ENCODE data around the gene DLX4.
A peak's percentile ranks its signal among the peaks of the same experiment; 100 is the strongest.

Gene DLX4

DNA sequence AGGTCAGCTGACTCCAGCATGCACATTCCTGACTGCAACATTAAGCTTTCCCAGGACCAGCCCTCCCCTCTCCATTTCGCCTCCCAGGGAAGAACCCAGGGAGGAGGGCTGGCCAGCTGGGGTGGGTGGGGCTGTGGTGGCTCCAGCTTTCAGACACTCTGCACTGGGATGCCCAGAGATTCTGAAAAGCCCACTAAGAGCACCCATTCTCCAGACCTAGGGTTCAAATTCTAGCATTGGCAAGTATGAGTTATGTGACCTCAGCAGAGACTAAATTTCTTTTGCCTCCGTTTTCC is 18.2 kb downstream of the DLX4 start:
- DNase-seq (ENCODE audit: low spot score): peak; percentile 41

DNA sequence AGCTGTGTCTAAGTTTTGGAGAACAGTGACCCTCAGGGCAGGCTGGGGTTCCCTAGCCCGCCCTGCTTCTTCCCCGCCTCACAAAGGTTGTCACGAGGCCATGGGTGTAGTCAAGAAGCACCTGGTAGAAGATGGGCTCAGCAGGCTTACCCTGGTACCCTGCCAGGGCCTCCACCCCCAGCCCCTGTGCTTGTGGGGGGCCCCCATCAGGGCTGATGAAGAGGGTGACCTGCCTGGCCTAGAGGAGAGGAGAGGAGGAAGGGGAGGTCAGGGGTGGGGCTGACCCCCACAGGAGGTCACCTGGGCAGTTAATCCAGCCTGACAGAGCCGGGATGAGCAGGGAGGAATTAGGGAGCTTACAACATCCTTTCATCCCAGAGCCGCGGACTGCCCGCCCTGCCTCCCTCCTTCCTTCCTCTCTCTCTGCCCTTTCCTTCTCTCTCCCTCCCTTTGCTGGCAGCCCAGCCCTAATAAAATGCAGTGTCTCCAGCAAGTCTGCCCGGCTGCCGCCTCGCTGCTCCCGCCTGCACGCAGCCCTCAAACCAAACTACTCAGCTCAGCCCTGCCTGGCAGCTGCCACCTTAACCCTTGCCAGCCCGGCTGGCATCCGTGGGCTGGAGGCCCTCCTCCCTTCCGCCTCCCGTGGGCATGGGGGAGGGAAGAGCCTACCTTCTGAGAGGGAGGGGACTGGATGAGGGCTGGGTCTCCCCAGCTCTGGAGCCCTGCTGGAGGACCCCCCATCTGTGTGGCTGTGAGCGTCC is 18.9 kb downstream of the DLX4 start:
- peak; percentile 89 for DNase-seq (ENCODE audit: low spot score)

DNA sequence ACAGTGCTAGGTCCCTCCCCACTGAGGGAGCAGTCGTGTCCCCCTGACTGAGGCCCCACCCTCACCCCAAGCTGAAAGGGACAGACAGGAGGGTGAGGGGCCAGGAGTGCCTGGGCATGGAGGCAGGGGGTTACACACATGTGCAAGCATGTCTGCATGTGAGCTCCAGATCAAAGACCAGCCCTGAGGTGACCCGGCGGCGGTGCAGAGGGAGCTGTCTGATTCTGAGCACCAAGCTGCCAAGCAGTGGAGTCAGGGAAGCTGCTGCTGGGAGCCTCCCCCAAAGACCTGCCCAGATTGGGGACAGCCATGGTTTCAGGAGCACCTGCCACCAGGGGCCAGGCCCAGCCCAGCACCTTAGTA is 20.5 kb downstream of the DLX4 start:
- DNase-seq (ENCODE audit: low spot score): peak; percentile 28

DNA sequence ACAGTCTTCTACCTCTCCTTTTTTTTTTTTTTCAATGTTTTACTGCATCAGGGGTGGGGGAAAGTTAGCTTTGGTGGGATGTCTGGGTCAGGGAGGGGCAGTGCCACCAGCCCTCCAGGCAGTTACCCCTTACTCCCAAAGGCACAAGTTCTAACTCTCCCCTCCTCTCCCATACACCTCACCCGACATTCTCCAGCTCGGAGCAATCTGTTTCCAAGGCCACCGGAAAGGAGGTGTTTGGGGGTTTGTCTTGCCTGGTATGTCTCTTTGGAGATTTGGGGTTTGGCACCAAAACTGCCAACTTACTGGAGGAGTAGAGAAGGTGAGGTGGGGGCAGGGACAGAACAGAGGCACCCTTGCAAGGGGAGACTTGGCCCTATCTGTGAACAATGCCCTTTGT is 21.3 kb downstream of the DLX4 start:
- DNase-seq (ENCODE audit: low spot score): no peak

DNA sequence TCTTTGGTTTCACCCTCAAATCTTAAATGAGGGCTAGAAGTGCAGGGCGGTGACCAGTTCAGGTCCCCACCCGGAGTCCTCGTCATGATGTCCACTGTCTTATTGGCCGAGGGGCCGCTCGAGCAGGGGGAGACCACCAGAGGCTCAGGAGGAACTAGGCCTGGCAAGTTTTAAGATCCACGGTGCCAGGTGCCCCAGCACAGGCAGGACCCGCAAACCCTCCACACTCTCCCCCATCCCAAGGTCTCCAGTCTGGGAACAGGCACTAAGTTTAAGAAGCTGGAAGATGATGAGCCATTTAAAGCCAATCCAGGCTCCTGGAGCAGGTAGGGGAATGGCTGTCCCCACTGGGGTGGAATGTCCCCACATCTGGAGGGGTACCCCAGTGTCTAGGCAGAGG is 21.9 kb downstream of the DLX4 start:
- peak; percentile 18 for DNase-seq (ENCODE audit: low spot score)

DNA sequence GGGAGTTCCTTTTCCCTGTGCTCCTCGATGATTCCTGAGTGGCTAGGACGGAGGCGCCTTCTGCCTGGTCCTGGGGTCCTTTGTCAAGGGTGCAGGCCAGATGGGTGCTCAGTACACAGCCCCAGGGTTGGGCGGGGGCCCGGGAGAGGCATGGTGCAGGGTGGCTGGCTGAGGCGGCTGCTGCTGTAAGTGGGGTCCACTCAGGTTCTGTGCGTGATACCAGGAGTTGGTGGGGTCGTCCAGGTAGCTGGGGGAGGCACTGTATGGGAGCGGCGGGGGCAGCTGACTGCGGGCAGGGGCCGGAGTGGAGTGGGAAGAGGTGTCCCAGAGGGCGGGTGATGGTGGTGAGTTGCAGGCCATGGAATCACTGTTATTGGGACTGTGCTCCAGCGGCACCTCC is 22.4 kb downstream of the DLX4 start:
- DNase-seq (ENCODE audit: low spot score): peak; percentile 20

DNA sequence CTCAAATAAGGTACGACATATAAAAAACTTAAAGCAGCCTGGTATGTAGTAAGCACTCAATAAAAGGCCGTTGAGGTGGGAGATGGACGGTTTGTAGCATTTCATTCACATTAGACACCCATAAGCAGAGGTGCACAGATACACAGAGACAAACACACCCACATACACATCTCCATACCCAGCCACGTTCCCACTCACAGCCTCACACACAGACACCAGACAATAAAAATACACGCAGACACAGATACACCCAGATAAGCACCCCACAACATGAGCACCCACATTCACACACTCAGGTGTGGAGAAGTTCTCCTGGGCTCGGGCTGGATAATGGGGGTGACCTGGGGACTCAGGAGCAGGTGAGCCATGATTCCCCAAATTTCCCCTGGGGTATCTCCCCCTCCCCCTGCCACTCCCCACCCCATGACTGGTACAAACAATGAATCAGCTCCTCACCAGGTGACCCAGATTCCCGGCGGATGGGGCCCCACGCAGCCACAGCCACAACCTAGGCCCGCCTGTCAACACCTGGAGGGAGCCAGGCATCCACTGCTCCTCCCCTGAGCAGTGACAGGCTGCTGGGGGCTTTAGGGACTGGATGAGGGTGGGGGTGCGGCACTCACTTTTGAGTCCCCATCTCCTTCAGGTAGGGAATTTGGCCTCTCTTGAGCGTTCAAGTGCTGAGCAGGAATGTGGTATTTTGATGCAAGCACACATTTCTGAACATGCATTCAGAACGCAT is 23.4 kb downstream of the DLX4 start:
- DNase-seq (ENCODE audit: low spot score): no peak

DNA sequence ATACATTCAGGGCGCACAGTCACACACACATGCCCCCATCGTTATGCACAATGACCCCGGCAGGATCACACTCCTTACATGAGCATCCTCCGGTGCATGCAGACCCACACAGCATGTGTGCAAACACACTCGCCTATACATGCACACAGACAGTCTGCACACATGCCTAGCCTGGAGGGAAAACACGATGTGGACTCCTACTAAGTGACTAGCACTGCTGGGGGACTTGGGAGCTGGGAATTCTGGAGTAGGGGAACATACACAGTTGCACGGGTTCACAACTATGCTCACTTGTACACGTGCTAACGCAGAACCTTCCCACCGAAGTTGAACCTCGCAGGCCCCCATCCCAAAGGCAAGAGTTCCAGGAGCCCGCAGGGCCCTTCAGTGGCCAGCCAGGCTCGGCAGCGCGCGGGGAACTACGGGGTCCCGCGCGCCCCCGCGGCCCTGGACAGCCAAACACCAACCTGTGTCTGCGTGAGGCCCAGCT is 24.0 kb downstream of the DLX4 start:
- no peak for DNase-seq (ENCODE audit: low spot score)

DNA sequence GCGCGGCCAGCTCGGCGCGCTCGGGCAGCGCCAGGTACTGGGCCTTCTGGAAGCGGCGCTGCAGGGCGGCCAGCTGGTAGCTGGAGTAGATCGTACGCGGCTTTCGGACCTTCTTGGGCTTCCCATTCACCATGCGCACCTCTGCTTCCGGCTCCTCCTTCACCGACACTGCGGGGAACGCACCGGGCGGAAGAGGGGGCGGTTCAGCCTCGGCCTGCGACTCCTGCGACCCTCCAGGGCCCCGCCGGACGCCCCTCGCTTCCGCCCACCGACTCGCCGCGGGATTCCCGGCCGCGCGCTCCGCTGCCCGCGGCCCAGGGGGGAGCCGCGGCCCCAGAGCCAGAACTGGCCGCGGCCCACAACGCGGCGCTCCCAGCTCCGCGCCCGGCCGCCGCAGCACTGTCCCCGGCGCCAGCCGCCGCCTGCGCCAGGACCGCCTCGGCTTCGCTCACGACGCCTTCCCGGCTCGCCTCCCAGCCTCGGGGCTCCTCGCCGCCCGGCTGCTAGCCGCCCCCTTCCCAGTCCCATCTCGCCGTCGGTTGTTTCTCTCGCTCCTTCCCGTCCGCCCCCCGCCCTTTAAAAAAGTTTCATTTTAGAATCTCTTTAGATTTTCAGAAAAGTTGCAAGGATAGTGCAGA is 24.6 kb downstream of the DLX4 start:
- DNase-seq (ENCODE audit: low spot score): peak; percentile 68

DNA sequence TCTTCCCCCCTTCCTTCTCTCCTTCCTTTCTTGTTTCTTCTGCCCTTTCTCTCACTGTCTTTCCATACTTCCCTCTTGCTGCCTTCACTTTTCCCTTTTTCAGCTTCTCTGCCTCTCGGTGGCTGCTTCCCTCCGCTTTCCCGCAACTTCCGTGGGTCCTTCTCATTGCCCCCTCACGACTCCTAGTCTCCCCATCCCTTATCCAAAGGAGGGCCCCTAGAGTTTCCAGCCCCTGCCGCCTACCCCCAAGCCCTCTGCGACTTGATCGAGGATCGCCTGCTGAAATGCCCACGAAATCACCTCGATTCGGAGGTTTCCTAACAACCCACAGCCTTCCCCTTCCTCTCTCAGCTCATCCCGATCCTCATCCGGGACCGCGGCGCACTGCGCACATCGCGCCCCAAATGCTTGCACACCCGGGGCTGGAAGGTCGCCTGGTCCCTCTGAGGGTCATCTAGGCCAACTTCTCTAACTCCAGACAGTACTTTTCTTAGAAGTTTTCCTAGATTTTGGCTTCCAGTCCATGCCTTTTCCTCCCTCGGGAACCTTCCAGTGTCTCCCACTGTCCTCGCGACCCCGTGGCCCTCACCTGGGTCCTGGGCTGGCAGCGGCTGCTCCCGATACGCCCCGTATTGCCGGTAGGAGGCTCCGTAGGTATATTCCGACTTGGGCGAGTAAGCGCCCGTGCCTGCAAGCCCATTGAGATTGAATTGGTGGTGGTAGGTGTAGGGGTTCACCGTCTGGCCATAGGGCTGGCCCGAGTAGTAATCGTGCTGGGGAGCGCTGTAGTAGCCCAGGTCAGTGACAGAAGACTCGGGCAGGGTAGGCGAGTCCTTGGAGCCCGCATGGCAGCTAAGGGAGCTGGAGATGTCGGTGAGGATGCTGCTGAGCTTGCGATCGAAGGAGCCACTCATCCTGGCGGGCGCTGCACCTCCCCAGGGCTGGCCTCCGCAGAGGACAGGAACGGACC is 25.4 kb downstream of the DLX4 start:
- no peak for DNase-seq (ENCODE audit: low spot score)

DNA sequence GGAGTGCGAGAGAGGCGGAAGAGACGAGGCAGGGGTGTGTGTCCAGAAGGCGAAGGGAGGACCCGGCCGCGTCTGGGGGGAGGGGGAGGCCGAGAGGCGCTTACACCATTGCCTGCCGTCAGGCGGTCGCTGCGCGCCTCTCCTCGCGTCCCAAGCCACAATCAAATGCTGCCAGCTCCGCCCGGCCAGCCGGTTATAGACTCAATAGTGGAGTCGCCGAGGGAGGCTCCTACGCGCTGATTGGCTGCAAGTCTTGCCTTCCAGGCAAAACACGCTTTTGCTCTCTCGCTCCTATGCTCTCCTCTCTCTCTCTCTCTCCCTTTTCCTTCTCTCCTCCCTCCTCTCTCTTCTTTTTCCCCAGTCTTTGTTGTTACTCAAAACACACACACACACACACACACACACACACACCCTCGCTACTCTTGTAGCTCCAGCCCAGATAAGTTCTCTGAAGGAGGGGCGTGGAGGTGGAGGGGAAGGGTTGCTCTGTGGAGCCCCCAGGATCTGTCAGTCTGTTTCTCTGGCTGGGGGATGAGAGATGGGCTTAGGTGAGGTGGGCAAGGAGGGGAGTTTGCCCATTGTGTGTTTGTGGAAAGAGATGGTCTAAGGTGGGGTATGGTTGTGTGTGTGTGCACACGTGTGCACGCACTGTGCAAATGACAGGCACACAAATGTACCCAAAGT is 26.2 kb downstream of the DLX4 start, which contains the start of gene DLX3:
DLX3 (minus strand) TSS at position 170 of the 684 bp plus-strand sequence. CDS start 226 bp downstream, outside the sequence.
- peak; percentile 91 for DNase-seq (ENCODE audit: low spot score)

DNA sequence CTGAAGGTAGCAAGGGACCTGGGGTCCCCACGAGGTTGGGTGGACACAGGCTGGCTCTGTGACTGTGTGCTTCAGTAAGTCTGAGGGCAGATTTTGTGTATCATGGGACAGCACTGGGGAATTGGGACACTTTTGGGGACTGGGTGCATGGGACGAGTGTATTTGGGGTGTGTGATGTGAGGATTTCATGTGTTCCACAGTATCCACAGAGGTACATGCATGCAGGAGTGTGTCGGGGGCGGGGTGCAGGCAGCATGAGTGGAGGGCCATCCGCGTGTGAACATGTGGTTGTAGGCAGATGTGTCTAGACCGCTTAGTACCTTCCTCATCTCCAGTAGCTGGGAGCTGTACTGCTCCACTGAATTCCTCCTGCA is 27.1 kb downstream of the DLX4 start:
- DNase-seq (ENCODE audit: low spot score): no peak

DNA sequence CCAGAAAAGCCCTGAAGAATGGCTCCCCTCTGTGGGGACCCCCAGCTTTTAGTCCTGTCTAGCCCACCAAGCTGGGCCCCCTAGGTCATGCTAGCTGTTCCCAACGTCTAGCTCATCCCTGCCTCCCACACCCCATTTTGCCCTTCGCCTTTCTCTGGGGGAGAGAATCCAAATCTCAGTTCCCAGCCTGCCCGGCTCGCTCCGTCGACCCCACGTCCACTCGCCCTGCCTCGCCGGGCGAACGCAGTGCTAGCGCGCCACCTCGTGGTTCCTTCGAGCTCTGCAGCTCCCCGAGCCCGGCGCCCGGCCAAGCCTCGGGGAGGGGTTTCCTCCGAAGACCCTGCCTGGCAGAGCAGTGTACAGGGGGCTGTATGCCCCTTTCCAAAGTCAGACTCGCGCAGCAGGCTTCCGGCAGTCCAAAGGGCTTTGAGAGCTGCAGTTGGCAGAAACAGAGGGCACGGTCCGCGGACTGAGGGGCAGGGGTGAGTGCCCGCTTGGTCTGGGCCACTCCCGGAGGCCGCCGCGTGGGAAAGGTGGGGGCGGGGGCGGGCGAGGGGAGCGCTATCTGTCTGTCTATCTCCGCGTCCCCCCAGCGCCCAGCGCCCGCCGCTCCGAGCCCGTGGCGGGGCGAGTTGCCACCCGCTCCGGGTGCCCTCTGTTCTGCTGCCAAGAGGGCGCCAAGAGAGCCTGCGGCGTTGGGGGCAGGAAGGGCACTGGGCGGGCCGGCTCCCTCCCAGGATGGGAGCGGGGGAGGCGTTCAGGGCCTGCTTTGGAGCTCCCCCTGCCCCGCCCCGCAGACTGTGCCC is 27.7 kb downstream of the DLX4 start:
- peak; percentile 94 for DNase-seq (ENCODE audit: low spot score)

DNA sequence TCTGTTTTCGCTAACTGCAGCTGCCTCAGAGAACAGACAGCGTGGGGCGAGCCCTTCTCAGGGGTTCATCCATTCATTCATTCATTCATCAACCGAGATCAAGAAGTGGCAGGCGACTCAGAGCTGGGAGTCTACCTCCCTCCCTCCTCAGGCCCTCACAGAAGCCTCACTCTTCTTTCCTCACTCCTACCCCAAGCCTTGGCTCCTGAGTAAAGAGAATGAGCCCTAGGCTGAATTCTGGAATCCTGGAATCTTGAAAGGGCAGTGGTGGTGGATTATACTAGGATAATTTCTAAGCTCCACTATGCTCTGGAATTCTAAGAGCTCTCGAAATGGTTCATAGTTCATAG is 28.3 kb downstream of the DLX4 start:
- no peak for DNase-seq (ENCODE audit: low spot score)

DNA sequence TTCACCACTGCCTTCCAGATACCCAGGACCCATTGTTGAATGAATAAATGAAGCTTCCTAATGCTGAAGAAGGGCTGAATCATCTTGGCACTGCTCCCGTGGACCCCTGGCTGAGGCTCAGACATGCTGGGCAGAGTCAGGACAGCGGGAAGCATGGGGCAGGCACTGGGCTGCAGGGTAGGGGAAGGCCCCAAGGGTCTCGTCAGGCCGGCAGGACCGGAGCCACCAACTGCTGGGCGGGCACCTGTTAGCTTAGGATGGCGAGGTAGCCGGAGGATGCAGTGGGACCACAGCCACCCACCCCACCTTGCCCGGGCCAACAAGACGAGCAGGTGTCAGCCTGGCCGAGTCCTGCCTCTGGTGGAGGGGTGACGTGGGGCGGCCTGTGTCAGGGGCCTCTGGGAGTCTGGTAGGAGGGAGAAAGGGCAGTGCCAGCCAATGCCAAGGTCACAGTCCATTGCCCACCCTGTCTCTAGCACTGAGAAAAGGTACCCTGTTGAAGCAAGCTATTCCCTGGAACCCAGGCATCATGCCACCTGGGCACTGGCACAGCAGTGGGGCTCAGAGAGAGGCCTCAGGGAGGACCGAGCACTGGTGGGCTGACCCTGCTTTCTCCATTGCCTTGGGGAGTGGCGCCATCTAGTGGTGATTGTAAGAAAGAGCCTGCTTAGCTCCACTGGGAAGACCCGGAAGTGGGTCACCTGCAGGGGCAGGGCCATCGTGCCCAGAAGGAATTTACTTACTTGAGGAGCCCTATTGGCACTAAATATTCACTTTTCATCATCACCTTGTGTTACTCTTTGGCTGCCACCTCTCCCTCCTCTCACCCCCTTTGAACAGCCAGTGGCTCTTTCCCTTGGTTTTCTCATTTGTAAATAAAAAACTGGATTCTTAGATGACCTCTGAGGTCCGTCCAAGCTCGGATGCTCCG is 29.0 kb downstream of the DLX4 start:
- DNase-seq (ENCODE audit: low spot score): peak; percentile 92

DNA sequence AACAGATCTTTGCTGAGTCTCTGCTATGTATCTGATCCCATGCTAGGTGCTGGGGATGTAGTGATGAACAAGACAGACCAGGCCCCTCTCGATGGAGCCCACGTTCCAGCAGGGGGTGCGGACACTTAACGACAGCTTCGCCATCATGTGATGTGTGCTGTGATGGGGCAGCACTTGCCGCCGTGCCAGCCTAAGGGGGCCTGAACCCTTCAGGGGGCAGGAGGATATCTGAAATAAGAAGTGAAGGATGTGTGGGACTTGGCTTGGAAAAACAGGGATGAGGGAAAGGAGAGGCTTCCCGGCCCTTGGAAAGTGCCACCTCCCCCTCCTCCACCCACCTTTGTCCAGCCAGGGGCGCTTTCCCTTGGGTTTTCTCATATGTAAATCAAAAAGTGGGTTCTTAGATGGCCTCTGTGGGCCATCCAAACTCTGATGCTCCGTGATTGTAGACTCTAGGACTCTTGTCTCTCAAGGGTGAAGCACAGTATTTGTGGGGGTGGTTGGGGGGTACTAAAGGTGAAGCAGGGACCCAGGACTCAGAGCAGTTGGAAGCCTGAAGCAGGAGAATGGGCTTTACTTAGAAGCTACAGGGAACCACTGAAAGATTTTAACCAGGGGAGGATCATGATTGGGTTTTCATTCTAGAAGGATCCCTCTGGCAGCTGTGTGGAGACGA is 30.0 kb downstream of the DLX4 start:
- no peak for DNase-seq (ENCODE audit: low spot score)

DNA sequence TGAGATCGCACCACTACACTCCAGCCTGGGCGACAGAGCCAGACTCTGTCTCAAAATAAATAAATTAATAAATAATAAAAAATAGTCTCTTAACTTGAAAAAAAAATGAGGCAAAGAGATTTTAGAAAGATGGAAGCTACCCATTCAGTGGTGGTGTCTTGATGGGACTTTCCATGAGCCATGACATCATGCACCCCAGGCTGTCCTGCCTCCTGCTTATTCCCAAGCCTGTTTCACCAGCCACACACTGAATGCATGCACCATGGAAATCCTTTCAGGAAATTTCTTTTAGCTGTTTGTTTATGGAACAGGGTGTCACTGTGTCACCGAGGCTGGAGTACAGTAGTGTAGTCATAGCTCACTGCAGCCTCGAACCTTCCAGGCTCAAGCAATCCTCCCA is 34.9 kb downstream of the DLX4 start:
- no peak for DNase-seq (ENCODE audit: low spot score)

DNA sequence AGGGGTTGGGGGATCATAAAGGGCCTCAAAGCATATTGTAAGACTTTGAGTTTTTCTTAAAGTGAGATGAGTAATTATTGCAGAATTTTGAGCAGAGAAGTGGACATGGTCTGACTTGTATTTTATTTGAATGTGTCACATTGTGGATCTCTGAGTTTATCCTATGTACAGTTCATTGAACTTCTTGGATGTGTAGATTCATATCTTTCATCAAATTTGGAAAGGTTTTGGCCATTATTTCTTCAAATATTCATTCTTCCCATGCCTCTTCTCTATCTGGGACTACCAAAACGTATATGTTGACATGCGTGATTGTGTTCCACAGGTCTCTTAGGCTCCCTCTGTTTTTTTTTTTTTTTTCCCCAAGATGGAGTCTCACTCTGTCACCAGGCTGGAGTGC is 40.3 kb downstream of the DLX4 start:
- DNase-seq (ENCODE audit: low spot score): no peak

DNA sequence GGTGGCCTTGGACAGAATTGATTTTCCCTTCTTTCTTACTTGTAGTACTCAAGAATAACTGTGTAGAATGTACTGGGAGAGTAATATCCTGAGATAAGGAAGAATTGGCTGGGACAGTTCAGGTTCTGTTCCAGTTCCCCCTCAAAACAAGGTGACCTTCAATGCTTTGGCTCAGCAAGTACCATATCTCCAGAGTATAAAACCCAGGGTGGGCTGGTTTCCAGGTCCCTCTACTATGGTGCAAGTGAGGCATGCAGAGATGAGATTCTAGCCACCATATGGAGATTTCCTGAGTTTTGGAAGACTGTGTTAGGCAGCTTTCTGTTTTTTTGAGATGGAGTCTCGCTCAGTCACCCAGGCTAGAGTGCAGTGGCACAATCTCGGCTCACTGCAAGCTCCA is 44.1 kb downstream of the DLX4 start:
- DNase-seq (ENCODE audit: low spot score): no peak

Data from D341Med (cell line).